NCI-H1417 treated with DMSO at 0.1 percent for 48 hours (cell line): ENCODE results near the gene KIRREL3.

ENCODE experiments used
- DNase-seq: peaks from one replicate; lab custom pipeline; 2025; lab: John Stamatoyannopoulos, UW

The KIRREL3 gene

DNA sequence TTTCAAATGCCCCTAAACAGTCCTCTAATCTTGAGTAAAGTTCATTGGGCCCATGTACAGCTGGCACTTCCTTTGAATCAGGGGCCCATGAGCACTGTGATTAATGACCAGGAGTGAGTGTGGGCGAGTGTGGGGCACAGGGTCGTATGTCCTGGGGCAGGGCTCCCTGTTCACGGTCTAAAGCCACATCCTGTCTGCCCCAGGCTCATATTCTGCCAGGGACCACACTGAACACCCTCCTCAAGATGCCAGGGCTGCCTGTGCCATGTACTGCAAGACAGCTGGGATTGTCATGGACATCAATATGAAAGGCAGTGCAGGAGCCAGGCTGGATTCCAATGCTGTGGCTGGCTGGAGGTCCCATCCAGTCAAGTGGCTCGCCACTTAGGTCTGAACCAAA, 130.5 kb downstream of the KIRREL3 start:
- DNase-seq: no peak

DNA sequence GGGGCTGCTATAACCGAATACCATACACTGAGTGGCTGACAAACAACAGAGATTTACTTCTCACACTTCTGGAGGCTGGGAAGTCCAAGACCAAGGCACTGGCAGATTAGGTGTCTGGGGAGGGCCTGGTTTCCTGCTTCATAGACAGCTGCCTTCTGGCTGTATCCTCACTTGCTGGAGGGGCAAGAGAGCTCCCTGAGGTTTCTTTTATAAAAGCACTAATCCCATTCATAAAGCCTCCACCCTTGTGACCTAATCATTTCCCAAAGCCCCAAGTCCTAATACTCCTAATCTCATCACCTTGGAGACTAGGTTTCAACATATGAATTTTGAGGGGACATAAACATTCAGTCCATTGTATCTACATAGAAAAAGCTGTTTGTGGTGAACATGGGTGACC, 131.8 kb downstream of the KIRREL3 start:
- DNase-seq: no peak

DNA sequence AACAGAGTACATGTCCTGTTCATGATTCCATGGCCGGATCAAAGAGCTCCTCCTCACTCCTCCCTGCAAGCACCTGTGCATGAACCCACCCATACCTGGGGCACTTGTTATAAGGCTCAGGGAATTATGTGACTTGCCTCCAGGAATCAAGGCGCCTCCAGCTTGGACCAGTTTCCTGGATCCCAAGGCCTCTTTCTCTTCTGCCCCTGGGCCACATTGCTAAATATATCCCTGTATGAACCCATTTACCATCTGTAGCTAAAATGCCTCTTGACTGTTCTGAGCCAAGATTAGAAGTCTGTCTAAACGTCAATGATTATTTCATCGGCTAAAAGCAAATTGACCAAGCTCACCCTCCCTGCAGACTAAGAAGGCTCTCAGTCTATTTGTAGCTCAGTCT, 135.6 kb downstream of the KIRREL3 start:
- DNase-seq: no peak

DNA sequence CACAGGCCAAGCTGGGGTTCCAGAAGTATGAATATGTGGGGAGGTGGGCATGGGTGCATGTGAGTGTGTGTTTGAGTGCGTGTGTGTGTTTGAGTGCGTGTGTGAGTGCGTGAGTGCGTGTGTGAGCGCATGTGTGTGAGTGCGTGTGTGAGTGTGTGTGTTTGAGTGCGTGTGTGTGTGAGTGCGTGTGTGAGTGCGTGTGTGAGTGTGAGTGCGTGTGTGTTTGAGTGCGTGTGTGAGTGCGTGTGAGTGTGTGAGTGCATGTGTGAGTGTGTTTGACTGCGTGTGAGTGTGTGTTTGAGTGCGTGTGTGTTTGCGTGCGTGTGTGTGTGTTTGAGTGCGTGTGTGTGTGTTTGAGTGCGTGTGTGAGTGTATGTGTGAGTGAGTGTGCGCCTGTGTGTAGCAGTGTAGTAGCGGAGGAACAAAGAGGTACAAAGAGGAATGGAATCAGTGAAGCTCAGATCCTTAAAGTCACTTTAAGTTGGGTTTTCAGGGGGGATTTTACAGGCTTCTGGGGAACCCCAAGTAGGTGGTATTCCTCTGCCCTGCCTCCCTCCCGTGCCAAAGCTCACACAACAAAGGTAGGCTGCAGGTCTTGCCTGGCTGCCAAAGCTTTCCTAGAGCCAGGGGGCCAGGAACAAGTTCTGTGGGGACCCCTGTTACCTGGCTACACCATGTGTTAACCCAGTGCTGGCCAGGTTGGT, 137.1 kb downstream of the KIRREL3 start:
- no peak for DNase-seq

DNA sequence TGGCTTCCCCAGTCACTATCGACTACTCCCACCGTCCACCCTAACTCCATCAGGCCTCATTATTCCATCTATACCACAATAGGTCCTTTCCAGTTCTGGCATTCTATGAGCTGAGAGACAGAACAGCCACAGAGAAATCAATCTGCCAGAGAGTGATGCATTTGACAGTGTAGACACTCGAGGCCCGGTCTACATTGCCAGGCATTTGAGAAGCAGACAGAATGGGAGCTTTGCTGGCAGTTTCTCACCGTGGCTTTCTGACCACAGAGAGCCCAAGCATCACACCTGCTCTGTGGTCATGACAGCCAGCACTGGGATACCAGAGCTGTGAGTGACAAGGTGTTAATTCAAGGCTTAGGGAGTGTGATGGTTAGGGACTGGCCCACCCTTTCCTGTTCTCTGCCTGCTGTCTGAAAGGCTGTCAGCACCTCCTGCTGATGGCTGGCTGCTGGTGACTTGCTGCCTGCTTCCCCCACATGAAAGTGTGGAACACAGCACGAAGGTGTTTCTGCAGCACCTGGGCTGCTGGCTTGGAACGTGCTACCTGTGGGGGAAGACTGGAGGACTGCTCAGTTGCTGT, 137.8 kb downstream of the KIRREL3 start:
- DNase-seq: no peak

DNA sequence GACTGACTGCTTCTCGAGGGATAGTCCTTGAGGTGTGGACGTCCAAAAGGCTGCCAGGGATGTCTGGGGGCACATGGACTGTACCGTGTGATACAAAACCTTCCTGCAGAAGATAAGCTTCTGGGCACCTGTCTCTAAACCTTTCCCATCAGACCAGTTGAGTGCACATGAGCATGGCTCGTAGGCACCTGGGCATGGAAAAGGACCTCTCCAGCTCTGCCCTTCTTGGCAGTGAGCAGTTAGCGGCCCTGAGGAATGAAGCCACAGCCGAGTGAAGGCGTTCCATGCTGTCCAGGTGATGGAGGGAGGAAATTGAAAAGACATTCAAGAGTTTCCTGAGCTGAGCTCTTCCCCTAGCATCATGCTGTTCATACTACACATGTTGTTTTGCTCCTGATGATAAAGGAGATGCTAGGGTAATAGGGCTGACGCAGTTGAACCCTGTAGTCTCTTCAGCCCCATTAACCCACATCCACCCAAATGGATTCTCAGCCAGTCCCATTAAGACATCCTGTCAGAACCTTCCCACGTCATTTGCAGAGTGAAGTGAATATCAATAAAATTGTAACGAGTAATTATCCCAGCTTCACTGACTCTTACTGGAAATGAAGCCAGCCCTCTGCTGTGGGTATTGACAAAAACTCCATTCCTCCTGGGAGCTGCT, 138.6 kb downstream of the KIRREL3 start:
- DNase-seq: no peak

DNA sequence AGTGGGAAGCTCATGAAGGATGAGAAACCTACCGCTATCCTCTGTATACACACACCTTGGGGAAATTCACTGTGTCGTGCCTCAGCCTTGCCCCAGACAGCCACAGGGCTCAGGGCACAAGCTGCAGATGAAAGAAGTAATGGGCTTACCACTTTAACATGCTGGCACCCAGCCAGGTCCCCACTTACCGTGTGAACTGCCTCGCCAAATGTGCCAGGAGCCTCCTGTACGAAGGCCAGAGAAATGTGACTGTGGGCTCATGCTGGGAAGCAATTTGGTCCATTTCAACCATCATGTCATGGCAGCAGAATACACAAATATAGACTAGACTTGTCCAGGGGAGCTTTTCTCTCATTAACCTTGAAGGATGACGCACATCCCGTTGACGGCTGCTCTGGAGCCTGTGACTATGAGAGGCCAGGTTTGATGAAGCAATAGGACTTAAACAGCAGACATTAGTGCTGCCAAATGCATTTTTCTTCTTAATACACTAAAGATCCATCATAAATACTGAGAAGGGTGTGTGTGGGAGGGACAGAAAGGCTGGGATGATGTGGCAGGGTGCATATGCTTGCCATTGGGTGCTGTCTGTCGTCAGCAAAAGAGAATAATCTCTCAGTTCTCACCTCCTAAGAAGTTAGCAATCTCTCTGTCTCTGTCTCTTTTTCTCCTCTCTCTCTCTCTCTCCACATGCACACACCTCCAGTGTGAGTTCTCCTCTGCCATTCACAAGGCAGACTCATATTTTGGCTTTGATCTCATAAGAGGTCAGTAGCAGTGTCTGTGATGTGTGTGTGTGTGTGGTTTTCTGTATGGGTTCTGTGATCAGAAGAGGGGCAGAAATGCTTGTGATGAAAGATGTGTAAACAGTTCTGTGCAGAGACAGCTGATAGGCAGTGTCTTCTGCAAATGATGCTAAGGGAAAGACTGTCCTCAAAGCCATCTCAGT, 142.4 kb downstream of the KIRREL3 start:
- DNase-seq: peak; percentile 84

DNA sequence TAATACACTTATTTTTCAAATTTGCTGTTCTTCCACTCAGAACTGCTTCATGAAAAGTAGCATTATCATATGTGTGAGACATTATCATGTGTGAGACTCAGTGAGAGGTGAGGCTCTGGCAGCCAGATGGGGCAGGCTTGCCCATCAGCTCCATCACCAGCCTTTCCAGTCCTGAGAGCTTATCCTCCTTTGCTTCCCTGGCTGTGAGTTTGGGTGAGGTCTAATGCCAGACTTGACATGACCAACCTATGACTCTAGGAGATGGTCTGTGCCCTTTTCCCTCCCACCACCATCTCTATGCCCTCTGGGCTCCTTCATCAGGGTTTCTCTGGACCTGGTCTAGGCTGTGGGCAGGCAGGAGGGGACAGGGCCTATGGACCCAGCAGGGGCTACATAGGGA, 145.0 kb downstream of the KIRREL3 start:
- no peak for DNase-seq

DNA sequence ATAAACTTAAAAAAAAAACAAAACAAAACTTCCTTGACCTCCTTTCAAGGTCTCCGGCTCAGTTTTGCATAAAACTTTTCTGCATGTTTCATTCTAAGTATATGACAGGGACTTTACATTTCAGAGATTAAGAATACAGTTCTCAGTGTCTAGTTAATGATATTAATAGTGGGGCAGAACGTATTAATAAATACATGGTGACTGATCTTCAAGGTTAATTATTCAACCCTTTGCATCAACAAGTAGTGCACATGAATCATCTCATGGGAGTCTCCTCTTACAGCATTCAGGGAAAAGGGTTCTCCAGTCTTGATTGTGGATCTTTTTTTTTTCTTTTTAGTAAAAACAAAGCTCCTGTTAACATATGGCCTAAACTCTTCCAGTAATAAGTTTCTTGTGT, 146.8 kb downstream of the KIRREL3 start:
- no peak for DNase-seq

DNA sequence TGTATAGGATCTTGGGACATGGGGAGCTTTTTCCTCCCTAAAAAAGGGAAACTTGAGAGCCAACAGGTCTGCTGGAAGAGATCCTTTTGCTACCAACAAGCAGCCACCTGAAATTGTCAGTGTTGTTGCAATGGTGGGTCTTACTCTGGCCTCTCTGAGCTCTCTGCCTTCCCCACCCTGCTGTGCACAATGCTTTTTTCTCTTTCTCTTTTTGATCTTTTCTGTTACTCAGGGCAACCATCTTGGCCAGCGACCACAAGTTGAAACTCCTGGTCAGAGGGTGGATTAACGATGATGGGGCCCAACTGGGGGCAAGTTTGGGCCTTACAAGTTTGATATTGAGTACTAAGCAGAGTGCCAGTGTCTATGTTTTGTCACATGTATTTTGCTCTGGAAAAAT, 155.8 kb downstream of the KIRREL3 start:
- DNase-seq: no peak

DNA sequence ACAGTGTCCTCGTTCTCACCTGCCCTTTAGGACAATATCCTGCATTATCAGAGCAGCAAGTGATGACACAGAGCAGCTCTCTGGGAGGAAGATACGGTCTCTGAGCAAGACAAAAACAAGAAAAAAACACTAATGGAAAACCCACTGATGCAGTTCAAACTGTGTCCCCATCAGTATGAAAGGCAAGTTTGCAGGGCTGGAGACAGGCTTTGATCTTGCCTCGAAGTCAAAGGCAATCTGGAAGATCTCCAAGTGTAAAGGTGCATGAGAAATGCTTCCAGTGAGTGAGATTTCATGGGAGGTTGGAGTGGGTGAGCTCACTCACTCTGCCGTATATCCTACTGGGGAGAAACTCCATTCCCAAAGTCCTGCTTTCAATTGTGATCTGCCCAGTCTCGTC, 157.5 kb downstream of the KIRREL3 start:
- DNase-seq: no peak

DNA sequence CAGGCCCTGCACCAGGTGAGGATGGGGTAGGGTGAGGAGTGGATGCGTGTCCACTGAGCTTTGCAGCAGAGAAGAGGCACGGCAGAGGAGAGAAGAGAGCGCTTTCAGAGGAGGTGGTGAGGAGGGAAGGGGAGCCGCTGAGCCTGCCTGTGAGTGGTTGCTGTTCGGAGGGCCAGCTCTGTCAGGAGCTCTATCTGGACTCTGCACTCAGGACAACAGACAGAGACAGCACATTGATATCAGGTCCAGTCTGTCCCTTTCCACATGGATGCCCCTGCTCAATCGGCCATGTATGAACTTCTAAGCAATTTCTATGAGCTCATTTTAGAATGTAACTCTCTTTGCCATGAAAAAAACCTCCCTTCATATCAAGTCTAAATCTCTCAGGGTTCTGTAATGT, 158.6 kb downstream of the KIRREL3 start:
- DNase-seq: no peak

DNA sequence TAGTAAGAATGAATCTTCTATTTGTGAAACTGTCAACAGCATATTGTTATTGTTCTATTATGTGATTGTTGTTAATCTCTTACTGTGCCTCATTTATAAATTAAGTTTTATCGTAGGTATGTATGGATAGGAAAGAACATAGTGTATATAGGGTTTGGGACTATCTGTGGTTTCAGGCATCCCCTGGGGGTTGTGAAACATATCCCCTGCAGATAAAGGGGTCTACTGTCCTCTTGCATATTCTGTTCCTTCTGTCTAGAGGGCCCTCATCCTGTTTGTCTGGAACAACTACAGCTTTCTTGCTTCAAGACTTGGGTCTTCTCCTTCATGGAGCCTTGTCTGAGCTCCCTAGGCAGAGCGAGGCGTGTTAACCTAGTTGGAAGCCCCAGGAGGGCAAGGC, 159.6 kb downstream of the KIRREL3 start:
- no peak for DNase-seq

DNA sequence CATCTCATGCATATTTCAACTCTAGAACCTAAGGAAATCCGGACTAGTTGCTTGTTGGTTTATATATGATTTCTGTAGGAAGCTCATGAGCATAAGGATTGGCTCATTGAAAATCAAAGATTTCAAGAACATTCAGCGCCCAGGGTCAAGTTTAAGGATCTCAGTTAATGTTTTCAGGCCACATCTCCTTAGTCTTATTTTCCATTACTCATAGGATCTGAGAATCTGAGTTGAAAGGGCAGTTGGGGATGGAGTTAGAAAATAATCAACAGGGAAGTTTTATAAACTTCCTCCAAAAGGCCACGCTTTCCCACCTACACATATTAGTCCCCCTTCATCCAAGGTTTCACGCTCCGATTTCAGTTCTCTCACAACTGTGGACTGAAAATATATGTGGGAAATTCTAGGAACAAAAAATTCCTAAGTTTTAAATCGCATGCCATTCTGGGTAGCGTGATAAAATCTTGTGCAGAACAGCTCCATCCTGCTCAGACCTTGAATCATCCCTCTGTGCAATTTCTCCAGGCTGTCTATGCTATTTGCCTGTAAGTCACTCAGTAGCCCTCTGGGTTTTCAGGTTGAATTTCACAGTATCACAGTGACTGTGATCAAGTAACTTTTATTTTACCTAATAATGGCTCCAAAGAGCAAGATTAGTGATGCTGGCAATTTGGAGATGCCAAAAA, 160.2 kb downstream of the KIRREL3 start:
- no peak for DNase-seq

DNA sequence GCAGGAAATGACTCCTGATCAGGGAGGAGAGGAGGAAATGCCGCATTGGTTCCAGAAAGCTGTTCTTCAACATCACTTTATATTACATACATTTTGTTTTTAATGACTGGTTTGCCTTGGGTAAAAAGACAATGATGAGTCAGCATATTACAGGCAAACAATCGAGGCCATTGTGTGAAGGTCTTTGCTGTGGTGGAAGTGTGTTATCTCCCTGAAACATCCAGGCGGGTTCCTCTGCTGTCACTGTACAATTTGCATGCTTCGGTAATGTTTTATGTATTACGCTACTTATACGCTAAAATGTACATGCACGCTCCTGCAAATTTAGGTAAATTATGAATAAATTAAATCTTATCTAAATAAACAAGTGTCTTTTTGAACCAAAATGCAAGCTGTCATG, 161.1 kb downstream of the KIRREL3 start:
- no peak for DNase-seq

DNA sequence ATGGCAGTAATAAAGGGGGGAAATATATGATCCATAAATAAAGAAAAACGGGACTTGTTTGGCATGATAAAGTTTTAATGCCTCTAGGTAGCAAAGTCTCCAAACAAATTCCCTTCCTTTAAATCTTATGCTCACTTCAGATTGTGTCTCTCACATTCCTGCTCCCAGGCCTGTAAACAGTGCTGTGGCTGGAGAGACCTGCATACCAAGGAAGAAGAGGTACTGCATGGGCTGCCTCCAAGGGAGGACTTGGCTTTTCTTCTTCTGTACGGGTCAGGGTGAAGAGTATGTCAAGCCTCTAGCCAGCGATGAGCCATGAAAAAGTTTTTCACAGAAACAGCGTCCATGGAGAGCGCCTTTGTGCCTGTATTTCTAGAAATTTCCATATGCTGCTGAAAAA, 161.8 kb downstream of the KIRREL3 start:
- DNase-seq: no peak

DNA sequence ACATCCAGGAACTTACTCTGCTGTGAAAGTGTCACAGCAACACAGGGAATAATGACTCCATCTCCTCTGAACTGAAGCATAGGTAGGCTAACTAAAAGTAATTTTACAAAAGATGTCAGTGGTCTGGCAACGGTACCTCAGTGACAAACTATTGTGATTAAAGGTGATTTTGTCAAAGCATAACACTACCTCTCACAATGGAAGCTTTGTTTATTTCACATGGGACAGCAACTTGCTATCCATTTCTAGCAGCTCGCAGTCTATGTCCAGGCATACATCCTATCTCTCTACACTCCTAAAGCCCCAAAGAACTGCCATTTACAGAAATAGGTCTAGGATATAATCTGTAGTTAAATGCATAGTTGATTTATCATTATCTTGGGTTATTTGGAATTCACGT, 163.0 kb downstream of the KIRREL3 start:
- no peak for DNase-seq

DNA sequence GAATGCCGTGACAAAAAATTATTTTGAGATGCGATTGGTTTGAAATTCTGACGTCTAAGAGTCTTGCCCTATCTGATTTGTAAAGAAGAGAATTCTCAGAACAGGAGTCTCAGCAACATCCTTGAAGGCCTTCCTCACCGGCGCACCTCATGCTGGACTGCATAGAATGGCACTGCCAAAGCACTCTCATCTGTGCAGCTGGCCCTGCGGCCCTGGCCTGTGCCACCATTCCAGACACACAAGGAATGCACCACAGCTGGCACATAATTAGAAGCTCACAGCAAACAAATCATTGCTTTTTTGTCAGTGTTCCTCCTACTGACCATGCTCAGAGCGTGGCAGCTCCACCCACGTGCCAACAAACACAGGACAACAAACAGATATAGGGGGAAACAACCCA, 166.0 kb downstream of the KIRREL3 start:
- DNase-seq: no peak

DNA sequence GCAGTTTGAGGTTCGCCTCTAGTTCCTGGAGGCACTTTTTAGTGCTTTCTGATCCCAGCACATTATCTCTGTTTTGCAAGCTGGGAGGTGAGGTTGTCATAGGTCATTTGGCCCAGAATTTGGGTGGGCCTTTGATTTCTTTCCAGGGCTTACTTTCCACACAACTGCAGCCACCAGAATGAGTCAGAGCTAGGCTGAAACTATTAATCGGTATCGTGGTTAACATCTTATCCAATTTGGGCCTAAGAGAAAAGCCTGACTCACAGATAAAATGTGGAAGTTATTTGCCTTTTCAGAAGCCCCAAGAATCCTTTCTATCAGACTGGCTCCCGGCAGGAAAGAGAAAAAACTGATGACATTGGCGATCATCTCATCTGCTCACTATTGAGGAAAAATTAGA, 166.4 kb downstream of the KIRREL3 start:
- no peak for DNase-seq

DNA sequence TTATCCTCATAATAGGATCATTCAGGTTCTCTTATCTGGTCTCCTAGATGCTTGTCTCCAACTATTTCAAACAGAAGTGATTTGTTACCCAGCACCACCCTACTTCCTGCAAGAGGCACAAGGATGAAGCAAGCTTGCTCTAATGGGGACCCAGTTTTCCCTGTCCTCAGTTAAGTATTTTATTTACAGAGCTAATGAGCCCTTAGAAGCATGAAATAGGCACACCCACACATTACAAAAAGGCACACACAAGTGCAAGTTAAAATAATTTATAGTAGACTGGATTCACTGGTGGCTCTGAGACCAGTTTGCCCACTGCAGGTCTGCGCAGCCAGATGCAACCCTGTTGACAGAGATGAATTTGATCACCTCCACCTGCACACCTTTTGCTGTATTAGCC, 167.5 kb downstream of the KIRREL3 start:
- DNase-seq: peak; percentile 24

DNA sequence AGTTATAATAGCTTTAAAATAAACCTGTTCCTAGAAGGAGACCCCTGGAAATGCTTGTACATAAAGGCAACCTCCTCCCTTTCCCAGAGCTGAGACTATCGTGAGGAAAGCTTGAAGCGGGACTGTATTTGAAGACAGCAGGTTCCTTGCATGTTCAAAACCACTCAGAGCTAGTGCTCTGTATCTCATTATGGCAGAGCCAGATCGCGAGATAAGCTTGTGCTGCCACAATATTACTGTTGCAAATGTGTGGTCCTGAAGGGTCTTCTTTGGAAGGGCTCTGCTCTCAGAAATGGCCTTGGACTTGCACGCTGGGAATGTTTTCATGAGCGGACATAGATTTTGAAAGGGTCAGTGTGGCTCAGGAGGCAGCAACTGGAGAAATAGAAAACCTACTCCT, 168.2 kb downstream of the KIRREL3 start:
- DNase-seq: no peak

DNA sequence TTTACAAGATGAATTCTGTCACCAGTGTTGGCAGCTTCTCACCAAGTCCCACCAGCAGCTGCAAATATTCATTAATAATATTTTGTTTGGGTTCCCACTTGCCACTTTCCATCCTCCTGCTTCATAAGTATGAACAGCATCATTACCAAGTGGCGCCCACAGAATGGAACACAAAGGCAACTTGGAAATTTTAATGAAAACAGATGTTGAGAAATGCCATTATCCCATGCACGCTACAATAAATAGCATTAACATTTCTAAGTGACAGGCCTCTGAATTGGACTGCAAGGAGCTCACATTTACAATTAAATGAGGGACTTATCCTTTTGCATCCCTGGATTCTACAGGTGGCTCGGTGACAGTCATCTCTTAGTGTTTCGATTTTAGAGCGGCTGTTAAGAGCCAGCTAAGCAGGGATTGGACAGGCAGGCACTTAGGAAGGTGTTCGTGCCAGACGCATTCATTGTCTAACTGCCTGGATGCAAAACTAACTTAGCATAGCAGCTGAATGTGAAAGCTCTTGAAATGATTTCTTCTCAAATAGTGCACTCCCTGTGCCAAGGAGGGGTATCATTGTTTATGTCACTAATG, 170.3 kb downstream of the KIRREL3 start:
- no peak for DNase-seq
